Natural killer cell (primary cell): Measurements from ENCODE around the gene DNMT3B. TPM values are rescaled to one million over a fixed set of nuclear protein-coding genes. Genes with fewer than 3 reads are reported as not detected.

Experiments used
- ATAC-seq, 3 donors: fragments of 150-1000 bp in 2 of 3; fragments of 200-7000 bp in 1 of 3; cut with Tn5 transposase; 1 replicate in 1 of 3; 2 replicates in 2 of 3; pipeline ENCODE4 v1.10.0; 2021; ENCODE audit warnings: mild to moderate bottlenecking in 2 of 3, moderate library complexity in 2 of 3
- DNase-seq, 2 donors: peaks; one replicate each; pipeline versions ENCODE4 v3.0.0 to v3.0.0-alpha.2; 2013 to 2021; ENCODE audit warnings: mixed read lengths in 1 of 2
- H3K27ac ChIP-seq: one replicate; pipeline ENCODE4 v1.5.1; 2013; ENCODE audit warnings: mild to moderate bottlenecking, low read length
- H3K27me3 ChIP-seq: one replicate; pipeline ENCODE4 v1.6.1; 2013; ENCODE audit warnings: low read length; ENCODE audit not compliant: control insufficient read depth, insufficient read depth
- H3K36me3 ChIP-seq: one replicate; pipeline ENCODE4 v1.6.1; 2013; ENCODE audit warnings: low read length; ENCODE audit not compliant: control insufficient read depth, insufficient read depth
- H3K4me1 ChIP-seq: one replicate; pipeline ENCODE4 v1.6.1; 2013; ENCODE audit warnings: low read length; ENCODE audit not compliant: control insufficient read depth, insufficient read depth
- H3K4me3 ChIP-seq: one replicate; pipeline ENCODE4 v1.5.1; 2013; ENCODE audit warnings: low read length
- H3K9me3 ChIP-seq: one replicate; pipeline ENCODE4 v1.6.1; 2013; ENCODE audit warnings: low read length; ENCODE audit not compliant: control insufficient read depth, insufficient read depth
- H3K27ac Mint-ChIP-seq, 2 donors: one replicate each; pipeline ENCODE4 v1.8.0; 2022; ENCODE audit warnings: mild to moderate bottlenecking in 2 of 2, mixed read lengths in 2 of 2, moderate library complexity in 1 of 2
- H3K27me3 Mint-ChIP-seq, 2 donors: one replicate each; pipeline ENCODE4 v1.8.0; 2022; ENCODE audit warnings: low read depth in 2 of 2, mixed read lengths in 2 of 2
- H3K36me3 Mint-ChIP-seq: one replicate; pipeline ENCODE4 v1.8.0; 2022; ENCODE audit warnings: mixed read lengths
- H3K4me1 Mint-ChIP-seq, 2 donors: one replicate each; pipeline ENCODE4 v1.8.0; 2022; ENCODE audit warnings: mixed read lengths in 2 of 2
- H3K4me3 Mint-ChIP-seq: one replicate; pipeline ENCODE4 v1.8.0; 2022; ENCODE audit warnings: mild to moderate bottlenecking, moderate library complexity, mixed read lengths
- H3K9me3 Mint-ChIP-seq, 2 donors: one replicate each; pipeline ENCODE4 v1.8.0; 2022; ENCODE audit warnings: mixed read lengths in 2 of 2
- WGBS: methylation state at CpG from one replicate; pipeline ENCODE4 v1.1.7; 2013; ENCODE audit warnings: missing lambda C conversion rate; ENCODE audit not compliant: insufficient coverage; 5-methylcytosine and 5-hydroxymethylcytosine counted together
- intact Hi-C: fragments of 100-400 bp; cut with micrococcal nuclease; formaldehyde crosslinking; loops from one replicate; pipeline ENCODE4 v1.14.2; 2022
- total RNA-seq, 4 donors: library from RNA; stranded (reverse); fragments of 120-200 nt in 1 of 4; gene quantifications; one replicate each; pipeline versions ENCODE4 v1.2.3 to v1.2.4, GENCODE V29; 2013 to 2022
- TF ChIP-seq, protein P1 (sequence below): fragments of 200-600 bp; IDR thresholded peaks from one replicate; pipeline ENCODE4 v1.8.0; 2022; ENCODE audit warnings: antibody characterized with exemption

Gene DNMT3B
- total RNA-seq, 3 donors from 2014 or later (not counting 1 experiment from before 2014, with no cell fraction given): 0.42 to 0.68 (median 0.43) TPM

DNA sequence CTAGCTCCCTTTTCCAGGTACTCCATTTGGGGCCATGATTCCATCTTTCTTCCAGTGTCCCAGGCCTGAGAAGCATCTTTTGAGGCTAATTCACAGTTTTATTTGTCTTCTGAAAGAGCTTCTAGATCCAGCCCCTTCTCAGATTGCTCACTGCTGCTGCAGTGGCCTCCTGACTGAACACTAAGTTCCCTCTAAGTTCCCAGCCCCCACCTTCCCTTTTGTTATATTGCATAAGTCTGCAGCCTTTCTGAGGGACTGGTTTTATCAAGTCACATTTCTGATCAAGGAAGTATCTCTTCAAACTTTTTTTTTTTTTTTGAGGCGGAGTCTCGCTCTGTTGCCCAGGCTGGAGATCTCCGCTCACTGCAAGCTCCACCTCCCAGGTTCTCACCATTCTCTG is 68.3 kb downstream of the DNMT3B start:
- H3K9me3 Mint-ChIP-seq: no peaks in the 10 kb centered on the region
- no peaks in the 10 kb centered on the region for H3K27me3 Mint-ChIP-seq
- H3K4me3 Mint-ChIP-seq: no peak overlapping the region
- peaks cover 48 to 49% of the 10 kb centered on the region in 2 donors for H3K4me1 Mint-ChIP-seq
- peaks cover 10% of the 10 kb centered on the region for H3K36me3 Mint-ChIP-seq
- Histone ChIP-seq H3K27me3 (no peaks in the 10 kb centered on the region), H3K4me1 (peaks cover 14% of the 10 kb centered on the region), H3K27ac (no peak overlapping the region), H3K9me3 (no peaks in the 10 kb centered on the region), H3K36me3 (peaks cover 22% of the 10 kb centered on the region), H3K4me3 (no peak overlapping the region)
- intact Hi-C loops: no loop called here
- no peak for DNase-seq
- ATAC-seq: peak in 1 of 3 donors; percentile 52
- peak overlapping the region; percentile 62 to 71 for H3K27ac Mint-ChIP-seq
- 100% methylated on average over 1 of the region's 3 CpGs for WGBS
- TF ChIP-seq, protein P1, sequence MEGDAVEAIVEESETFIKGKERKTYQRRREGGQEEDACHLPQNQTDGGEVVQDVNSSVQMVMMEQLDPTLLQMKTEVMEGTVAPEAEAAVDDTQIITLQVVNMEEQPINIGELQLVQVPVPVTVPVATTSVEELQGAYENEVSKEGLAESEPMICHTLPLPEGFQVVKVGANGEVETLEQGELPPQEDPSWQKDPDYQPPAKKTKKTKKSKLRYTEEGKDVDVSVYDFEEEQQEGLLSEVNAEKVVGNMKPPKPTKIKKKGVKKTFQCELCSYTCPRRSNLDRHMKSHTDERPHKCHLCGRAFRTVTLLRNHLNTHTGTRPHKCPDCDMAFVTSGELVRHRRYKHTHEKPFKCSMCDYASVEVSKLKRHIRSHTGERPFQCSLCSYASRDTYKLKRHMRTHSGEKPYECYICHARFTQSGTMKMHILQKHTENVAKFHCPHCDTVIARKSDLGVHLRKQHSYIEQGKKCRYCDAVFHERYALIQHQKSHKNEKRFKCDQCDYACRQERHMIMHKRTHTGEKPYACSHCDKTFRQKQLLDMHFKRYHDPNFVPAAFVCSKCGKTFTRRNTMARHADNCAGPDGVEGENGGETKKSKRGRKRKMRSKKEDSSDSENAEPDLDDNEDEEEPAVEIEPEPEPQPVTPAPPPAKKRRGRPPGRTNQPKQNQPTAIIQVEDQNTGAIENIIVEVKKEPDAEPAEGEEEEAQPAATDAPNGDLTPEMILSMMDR: no peak

DNA sequence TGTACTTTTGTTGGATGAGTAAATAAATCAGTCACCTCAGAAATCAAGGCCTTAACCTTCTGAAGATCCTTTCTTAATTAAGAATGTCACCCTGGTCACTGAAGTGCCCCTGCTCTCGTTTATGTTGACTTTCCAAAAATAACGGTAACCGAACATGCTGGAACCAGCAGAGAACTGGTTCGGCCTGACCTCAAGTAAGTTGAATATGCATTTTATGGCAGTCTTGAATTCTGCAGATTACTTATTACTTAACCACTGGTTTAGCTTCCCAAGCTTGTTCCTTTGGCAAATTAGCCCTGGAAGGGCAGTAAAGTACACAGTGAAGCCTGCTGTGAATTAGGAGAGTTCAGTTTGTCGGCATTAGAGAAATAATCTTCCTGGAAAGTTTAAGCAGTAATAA is 69.8 kb downstream of the DNMT3B start:
- Histone ChIP-seq H3K36me3 (peaks cover 30% of the 10 kb centered on the region), H3K27ac (no peak overlapping the region), H3K4me1 (peaks cover 14% of the 10 kb centered on the region), H3K4me3 (no peak overlapping the region), H3K9me3 (no peaks in the 10 kb centered on the region), H3K27me3 (no peaks in the 10 kb centered on the region)
- H3K4me3 Mint-ChIP-seq: peak overlapping the region; percentile 61
- H3K27me3 Mint-ChIP-seq: no peaks in the 10 kb centered on the region
- no peak for ATAC-seq
- 94% methylated on average over 5 of the region's 5 CpGs for WGBS
- TF ChIP-seq, protein P1: no peak
- peak overlapping the region; percentile 72 to 76 for H3K27ac Mint-ChIP-seq
- no peak for DNase-seq
- intact Hi-C loops: no loop called here
- H3K4me1 Mint-ChIP-seq: peaks cover 42 to 57% of the 10 kb centered on the region in 2 donors
- no peaks in the 10 kb centered on the region for H3K9me3 Mint-ChIP-seq
- H3K36me3 Mint-ChIP-seq: peaks cover 10% of the 10 kb centered on the region

DNA sequence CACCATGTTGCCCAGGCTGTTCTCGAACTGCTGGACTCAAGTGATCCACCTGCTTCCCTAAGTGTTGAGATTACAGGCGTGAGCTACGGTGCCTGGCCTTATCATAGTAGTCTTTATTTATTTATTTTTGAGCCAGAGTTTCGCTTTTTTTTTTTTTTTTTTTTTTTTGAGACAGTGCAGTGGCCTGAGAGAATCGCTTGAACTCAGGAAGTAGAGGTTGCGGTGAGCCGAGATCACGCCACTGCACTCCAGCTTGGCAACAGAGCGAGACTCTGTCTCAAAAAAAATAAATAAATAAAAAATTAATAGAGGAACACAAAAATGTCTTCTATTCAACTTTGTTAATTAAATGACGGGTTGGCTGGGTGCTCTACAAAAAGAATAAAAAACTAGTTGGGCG is 70.5 kb downstream of the DNMT3B start:
- WGBS: 66% methylated on average over 11 of the region's 11 CpGs
- H3K9me3 Mint-ChIP-seq: no peaks in the 10 kb centered on the region
- DNase-seq (peak; percentile 36 to 57), ATAC-seq (peak; percentile 70 to 85 (median 81))
- H3K36me3 ChIP-seq: peaks cover 35% of the 10 kb centered on the region
- H3K27ac ChIP-seq: no peak overlapping the region
- no peaks in the 10 kb centered on the region for H3K27me3 ChIP-seq
- intact Hi-C loops: no loop called here
- TF ChIP-seq, protein P1: no peak
- no peak overlapping the region for H3K4me3 ChIP-seq
- H3K9me3 ChIP-seq: no peaks in the 10 kb centered on the region
- H3K4me3 Mint-ChIP-seq: peak overlapping the region; percentile 61
- peaks cover 8% of the 10 kb centered on the region for H3K36me3 Mint-ChIP-seq
- peaks cover 42 to 57% of the 10 kb centered on the region in 2 donors for H3K4me1 Mint-ChIP-seq
- H3K27me3 Mint-ChIP-seq: no peaks in the 10 kb centered on the region
- peaks cover 14% of the 10 kb centered on the region for H3K4me1 ChIP-seq
- H3K27ac Mint-ChIP-seq: peak overlapping the region; percentile 72 to 76

- Histone ChIP-seq H3K27ac (no peak overlapping the region), H3K4me1 (peaks cover 14% of the 10 kb centered on the region), H3K27me3 (no peaks in the 10 kb centered on the region), H3K9me3 (no peaks in the 10 kb centered on the region), H3K4me3 (no peak overlapping the region), H3K36me3 (peaks cover 51% of the 10 kb centered on the region)
- ATAC-seq: no peak
- no peaks in the 10 kb centered on the region for H3K9me3 Mint-ChIP-seq
- TF ChIP-seq, protein P1: no peak
- no peak overlapping the region for H3K27ac Mint-ChIP-seq
- no peaks in the 10 kb centered on the region for H3K36me3 Mint-ChIP-seq
- DNase-seq: no peak
- H3K4me3 Mint-ChIP-seq: no peak overlapping the region
- no peaks in the 10 kb centered on the region for H3K27me3 Mint-ChIP-seq
- peaks cover 36 to 38% of the 10 kb centered on the region in 2 donors for H3K4me1 Mint-ChIP-seq
- intact Hi-C loops: no loop called here
Measured at GRCh38 chr20:32834972-32835371, 72.8 kb downstream of the DNMT3B start.
